GM12864 (cell line): ENCODE results near the gene ENO2.

ENCODE experiments used
- DNase-seq: peaks from one replicate; pipeline ENCODE4 v3.0.0-alpha.2; 2011; ENCODE audit warnings: low read depth
- H3K4me3 ChIP-seq: 2 replicates; pipeline ENCODE4 v1.5.1; 2011; ENCODE audit warnings: mild to moderate bottlenecking, low read depth, low read length, control low read depth
- CTCF ChIP-seq: IDR thresholded peaks from 2 replicates; pipeline ENCODE4 v1.5.1; 2011; ENCODE audit warnings: low read depth, mild to moderate bottlenecking, moderate library complexity, low read length, control low read depth, inconsistent platforms; ENCODE audit errors: missing control alignments

The ENO2 gene

GRCh38 chr12:6927379-6928021 lies 13.1 kb downstream of the ENO2 start, which contains the start of gene ATN1:
ATN1 (plus strand) TSS chr12:6927959; CDS start chr12:6934002, 6,043 bp downstream.
- peak within 1 kb of the TSS; percentile 77 for H3K4me3 ChIP-seq
- TF ChIP-seq CTCF, result no peak
- DNase-seq, result no peak

- H3K4me3 ChIP-seq, result peak overlapping the region; percentile 77
- TF ChIP-seq CTCF, result no peak
- no peak for DNase-seq
Observed at GRCh38 chr12:6928022-6928702, 13.8 kb downstream of the ENO2 start.

GRCh38 chr12:6928703-6929407 lies 14.5 kb downstream of the ENO2 start:
- peak overlapping the region; percentile 77 for H3K4me3 ChIP-seq
- no peak for DNase-seq
- no peak for TF ChIP-seq CTCF

- H3K4me3 ChIP-seq, result peak overlapping the region; percentile 77
- DNase-seq, result no peak
- no peak for TF ChIP-seq CTCF
Observed at GRCh38 chr12:6929466-6930452, 15.4 kb downstream of the ENO2 start.

- no peak for DNase-seq
- TF ChIP-seq CTCF, result no peak
- no peak overlapping the region for H3K4me3 ChIP-seq
Observed at GRCh38 chr12:6932766-6933165, 18.4 kb downstream of the ENO2 start.

- no peak for DNase-seq
- H3K4me3 ChIP-seq, result no peak overlapping the region
- TF ChIP-seq CTCF, result no peak
Observed at GRCh38 chr12:6934110-6934509, 19.7 kb downstream of the ENO2 start.
